ENCODE data around the gene FXYD7.
"Not testable (repeated sequence)": the region's sequence is repeated elsewhere in the genome, so short reads cannot be mapped to it uniquely, and the experiment has no call there.

Gene FXYD7

GRCh38 chr19:35150445-35150844, 7.4 kb downstream of the FXYD7 start:
- no peak for TF ChIP-seq CTCF (IDR thresholded peaks at IDR 0.05; ENCODE audit: low read depth, low read length)

GRCh38 chr19:35151273-35152065, 8.4 kb downstream of the FXYD7 start:
- H3K9me3 ChIP-seq (ENCODE audit: severe bottlenecking) = no peaks in the 10 kb centered on the region
- DNase-seq = no peak
- no peak overlapping the region for H3K27ac ChIP-seq
- 0 out of 2 replicates have a peak, but pooled peaks have one; percentile 1 for TF ChIP-seq CTCF (IDR thresholded peaks at IDR 0.05; ENCODE audit: low read depth, low read length)
- H3K36me3 ChIP-seq = no peaks in the 10 kb centered on the region
- H3K4me3 ChIP-seq (ENCODE audit: low read depth, low read length) = no peak overlapping the region
- no peaks in the 10 kb centered on the region for H3K27me3 ChIP-seq (ENCODE audit: insufficient read depth, low read depth, severe bottlenecking)

More at GRCh38 chr19:35150445-35150844, 7.4 kb downstream of the FXYD7 start:
- H3K27me3 ChIP-seq (ENCODE audit: insufficient read depth, low read depth, severe bottlenecking) = no peaks in the 10 kb centered on the region
- H3K27ac ChIP-seq = no peak overlapping the region
- no peaks in the 10 kb centered on the region for H3K9me3 ChIP-seq (ENCODE audit: severe bottlenecking)
- no peak overlapping the region for H3K4me3 ChIP-seq (ENCODE audit: low read depth, low read length)
- no peaks in the 10 kb centered on the region for H3K36me3 ChIP-seq
- no peak for DNase-seq

GRCh38 chr19:35153129-35153522, 10.1 kb downstream of the FXYD7 start:
- DNase-seq; H3K27me3 ChIP-seq (ENCODE audit: insufficient read depth, low read depth, severe bottlenecking); H3K27ac ChIP-seq; H3K4me3 ChIP-seq (ENCODE audit: low read depth, low read length); H3K9me3 ChIP-seq (ENCODE audit: severe bottlenecking); H3K36me3 ChIP-seq: not testable (repeated sequence)

GRCh38 chr19:35153701-35154524, 10.9 kb downstream of the FXYD7 start:
- peak overlapping the region; percentile 29; the same call in 1 of the 2 replicates for H3K27ac ChIP-seq
- no peaks in the 10 kb centered on the region for H3K9me3 ChIP-seq (ENCODE audit: severe bottlenecking)
- H3K36me3 ChIP-seq = peaks cover 13% of the 10 kb centered on the region; the same call in 1 of the 2 replicates
- TF ChIP-seq CTCF (IDR thresholded peaks at IDR 0.05; ENCODE audit: low read depth, low read length) = peak; percentile 86
- peak overlapping the region; percentile 80 for H3K4me3 ChIP-seq (ENCODE audit: low read depth, low read length)
- no peaks in the 10 kb centered on the region for H3K27me3 ChIP-seq (ENCODE audit: insufficient read depth, low read depth, severe bottlenecking)
- DNase-seq = peak; percentile 73

GRCh38 chr19:35154525-35155406, 11.7 kb downstream of the FXYD7 start, which contains the start of gene FXYD5:
Gene FXYD5, plus strand, starts transcription at chr19:35154735. Its CDS starts 816 bp downstream, at chr19:35155551.
- peak within 1 kb of the TSS; percentile 29; the same call in 1 of the 2 replicates for H3K27ac ChIP-seq
- no peak for TF ChIP-seq CTCF (IDR thresholded peaks at IDR 0.05; ENCODE audit: low read depth, low read length)
- H3K4me3 ChIP-seq (ENCODE audit: low read depth, low read length) = peak within 1 kb of the TSS; percentile 80
- no peaks in the 10 kb centered on the region for H3K9me3 ChIP-seq (ENCODE audit: severe bottlenecking)
- H3K27me3 ChIP-seq (ENCODE audit: insufficient read depth, low read depth, severe bottlenecking) = no peaks in the 10 kb centered on the region
- peak; percentile 69 for DNase-seq
- peaks cover 17% of the 10 kb centered on the region for H3K36me3 ChIP-seq
